WERI-Rb-1 (cell line): ENCODE results near the gene TTC9B.

ENCODE experiments used
- DNase-seq: peaks from one replicate; pipeline ENCODE4 v3.0.0-alpha.2; 2020
- H3K27ac ChIP-seq: fragments of 250-450 bp; sonication (Bioruptor Pico); 2 replicates; pipeline ENCODE4 v1.5.1; 2020; ENCODE audit warnings: mild to moderate bottlenecking, moderate library complexity
- H3K27me3 ChIP-seq: fragments of 250-450 bp; sonication (Bioruptor Pico); 2 replicates; pipeline ENCODE4 v1.5.1; 2021; ENCODE audit warnings: mild to moderate bottlenecking, low read depth, moderate library complexity; ENCODE audit not compliant: insufficient read depth, severe bottlenecking
- H3K36me3 ChIP-seq: fragments of 250-450 bp; sonication (Bioruptor Pico); 2 replicates; pipeline ENCODE4 v1.5.1; 2020; ENCODE audit warnings: mild to moderate bottlenecking, moderate library complexity
- H3K4me3 ChIP-seq: 2 replicates; pipeline ENCODE4 v1.5.1; 2011; ENCODE audit warnings: low read depth, mild to moderate bottlenecking, control low read depth, low read length
- H3K9me3 ChIP-seq: fragments of 250-450 bp; sonication (Bioruptor Pico); 2 replicates; pipeline ENCODE4 v1.5.1; 2021; ENCODE audit warnings: mild to moderate bottlenecking, moderate library complexity; ENCODE audit not compliant: severe bottlenecking
- CTCF ChIP-seq: IDR thresholded peaks from 2 replicates; pipeline ENCODE4 v1.5.1; 2011; ENCODE audit warnings: low read depth, mild to moderate bottlenecking, control low read depth, inconsistent platforms, low read length

TTC9B gene

DNA sequence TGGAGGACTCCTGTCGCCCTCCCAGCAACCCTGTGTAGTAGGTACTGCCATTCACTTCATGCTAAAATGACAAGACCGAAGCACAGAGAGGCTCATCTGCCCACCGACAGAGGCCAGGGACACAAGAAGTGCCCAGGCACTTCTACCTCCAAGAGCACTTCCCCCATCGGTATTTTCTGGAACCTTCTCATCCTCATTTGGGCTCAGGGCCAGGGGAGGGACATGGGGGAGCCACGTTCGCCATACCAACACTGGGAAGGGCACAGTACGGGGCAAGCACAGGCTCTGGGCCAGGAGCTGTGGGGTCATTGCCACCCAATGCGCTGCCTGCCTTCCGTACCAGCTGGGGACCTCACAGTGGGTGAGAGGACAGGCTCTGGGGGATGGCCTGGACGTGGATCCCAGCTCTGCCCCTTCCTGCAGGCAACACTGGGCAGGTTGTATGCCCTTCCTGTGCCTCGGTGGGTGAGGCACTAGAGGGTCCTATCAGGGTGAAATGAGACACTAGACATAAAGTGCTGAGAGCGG, 29.6 kb upstream of the TTC9B start:
- Histone ChIP-seq H3K27ac (no peak overlapping the region), H3K36me3 (peaks cover 27% of the 10 kb centered on the region), H3K9me3 (no peaks in the 10 kb centered on the region), H3K4me3 (no peak overlapping the region), H3K27me3 (no peaks in the 10 kb centered on the region)
- TF ChIP-seq CTCF: no peak
- no peak for DNase-seq

DNA sequence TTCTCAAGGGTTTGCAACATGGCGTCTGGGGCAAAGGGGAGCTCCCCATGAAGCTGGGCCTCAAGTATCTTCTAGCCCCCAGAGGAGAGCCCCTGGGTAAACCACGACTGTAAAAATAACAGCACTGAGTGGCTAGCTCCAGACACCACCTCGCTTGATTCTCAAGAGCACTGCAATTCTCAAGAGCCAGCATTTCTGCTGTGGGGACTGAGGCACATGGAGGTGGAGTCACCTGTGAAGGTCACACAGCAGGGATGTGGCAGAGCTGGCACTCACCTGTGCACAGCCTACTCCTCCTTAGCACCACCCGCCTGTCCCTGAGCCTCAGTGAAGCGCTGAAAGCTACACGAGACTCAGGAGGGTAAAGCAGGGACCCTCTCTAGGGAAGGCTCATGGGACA, 29.0 kb upstream of the TTC9B start:
- no peak for TF ChIP-seq CTCF
- DNase-seq: no peak
- no peaks in the 10 kb centered on the region for H3K27me3 ChIP-seq
- H3K9me3 ChIP-seq: no peaks in the 10 kb centered on the region
- no peak overlapping the region for H3K27ac ChIP-seq
- H3K4me3 ChIP-seq: no peak overlapping the region
- H3K36me3 ChIP-seq: peaks cover 20% of the 10 kb centered on the region

DNA sequence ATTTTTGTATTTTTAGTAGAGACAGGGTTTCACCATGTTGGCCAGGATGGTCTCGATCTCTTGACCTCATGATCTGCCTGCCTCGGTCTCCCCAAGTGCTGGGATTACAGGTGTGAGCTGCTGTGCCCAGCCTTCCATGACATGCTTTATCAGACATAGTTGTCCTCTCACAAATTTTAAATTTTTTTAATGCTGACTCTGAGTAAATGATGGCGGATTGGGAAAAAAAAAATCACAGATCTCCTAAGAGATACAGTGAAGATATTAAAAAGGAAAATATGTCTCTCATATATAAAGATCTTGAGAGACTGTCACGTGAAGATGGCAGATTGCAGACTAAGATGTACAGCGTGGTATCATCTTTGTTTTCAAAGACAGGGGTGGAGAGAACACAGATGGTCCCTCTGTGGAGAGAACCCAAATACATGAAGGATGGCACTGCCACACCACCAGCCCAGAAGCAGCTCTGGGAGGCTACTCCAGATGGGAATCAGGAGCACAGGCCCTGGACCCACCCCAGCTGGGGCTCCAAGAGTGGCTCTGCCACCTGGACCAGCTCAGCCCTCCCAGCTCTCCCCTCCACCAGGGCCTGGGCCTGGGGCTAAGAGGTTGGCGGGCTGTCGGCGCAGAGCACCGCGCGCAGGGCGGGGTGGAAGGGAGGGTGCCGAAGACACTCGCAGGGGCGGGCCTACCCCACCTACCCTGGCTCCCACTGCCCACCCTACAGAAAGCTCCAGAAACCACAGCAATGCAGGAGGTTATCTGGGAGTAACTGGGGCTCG, 28.3 kb upstream of the TTC9B start:
- Histone ChIP-seq H3K4me3 (no peak overlapping the region), H3K9me3 (no peaks in the 10 kb centered on the region), H3K27ac (no peak overlapping the region), H3K27me3 (no peaks in the 10 kb centered on the region), H3K36me3 (peaks cover 20% of the 10 kb centered on the region)
- DNase-seq: no peak
- no peak for TF ChIP-seq CTCF

DNA sequence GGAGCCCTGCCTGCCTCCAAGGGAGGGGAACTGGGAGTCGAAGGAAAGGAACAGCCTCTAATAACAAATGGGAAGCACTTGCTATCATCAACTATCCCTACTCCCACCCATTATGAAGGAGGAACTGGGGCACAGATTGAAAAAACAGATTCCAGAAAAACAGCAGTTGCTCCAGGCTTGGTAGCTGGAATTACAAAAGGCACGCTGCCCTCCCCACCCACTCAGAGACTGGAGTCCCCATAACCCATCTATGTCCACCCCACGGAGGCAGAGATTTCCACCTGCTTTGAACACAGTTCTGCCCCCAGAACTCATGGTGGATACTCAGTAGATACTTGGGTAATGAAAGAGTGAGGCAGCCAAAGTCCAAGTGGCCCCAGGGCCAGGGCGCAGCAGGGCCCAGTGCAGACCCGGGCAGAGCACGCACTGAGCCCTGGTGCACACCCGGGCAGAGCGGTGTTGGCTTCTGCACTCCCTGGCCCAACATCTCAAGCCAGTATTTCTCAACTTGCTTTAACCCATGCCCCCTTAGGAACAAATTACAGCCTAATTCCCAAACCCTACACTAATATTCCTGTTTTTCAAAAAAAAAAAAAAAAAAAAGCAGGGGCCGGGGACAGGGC, 27.4 kb upstream of the TTC9B start:
- Histone ChIP-seq H3K9me3 (no peaks in the 10 kb centered on the region), H3K27me3 (no peaks in the 10 kb centered on the region), H3K4me3 (no peak overlapping the region), H3K27ac (no peak overlapping the region), H3K36me3 (peaks cover 17% of the 10 kb centered on the region)
- DNase-seq: no peak
- TF ChIP-seq CTCF: no peak

GRCh38 chr19:40244579-40245317, 26.6 kb upstream of the TTC9B start:
- no peaks in the 10 kb centered on the region for H3K27me3 ChIP-seq
- H3K27ac ChIP-seq: no peak overlapping the region
- no peak for DNase-seq
- no peaks in the 10 kb centered on the region for H3K9me3 ChIP-seq
- no peak for TF ChIP-seq CTCF
- H3K36me3 ChIP-seq: peaks cover 18% of the 10 kb centered on the region
- no peak overlapping the region for H3K4me3 ChIP-seq
